Stimulated activated naive B cell treated with anti-CD40 and anti-IgM and Interleukin-4, amounts not matched to agents 10 μg/mL and 1 μg/mL and 100 μg/mL, for 72 hours (primary cell): ENCODE data around the gene STMND1.
A peak's percentile ranks its signal among the peaks of the same experiment; 100 is the strongest.
"Not testable (repeated sequence)": the region's sequence is repeated elsewhere in the genome, so short reads cannot be mapped to it uniquely, and the experiment has no call there.

Source experiments
- ATAC-seq, 2 donors: fragments of 150-1000 bp; cut with Tn5 transposase; replicated peaks; 2 replicates each; pipeline ENCODE4 v1.10.0; 2021; ENCODE audit warnings: moderate library complexity in 1 of 2
- DNase-seq: peaks from one replicate; pipeline ENCODE4 v3.0.0; 2021
- H3K27ac Mint-ChIP-seq: one replicate; pipeline ENCODE4 v1.8.0; 2022; ENCODE audit warnings: mild to moderate bottlenecking, mixed read lengths
- H3K27me3 Mint-ChIP-seq, 2 donors: one replicate each; pipeline ENCODE4 v1.8.0; 2022; ENCODE audit warnings: mixed read lengths in 2 of 2
- H3K36me3 Mint-ChIP-seq, 2 donors: one replicate each; pipeline ENCODE4 v1.8.0; 2022; ENCODE audit warnings: mixed read lengths in 2 of 2, mild to moderate bottlenecking in 1 of 2
- H3K4me1 Mint-ChIP-seq, 2 donors: one replicate each; pipeline ENCODE4 v1.8.0; 2022; ENCODE audit warnings: mixed read lengths in 2 of 2, mild to moderate bottlenecking in 1 of 2
- H3K4me3 Mint-ChIP-seq, 2 donors: one replicate each; pipeline ENCODE4 v1.8.0; 2022; ENCODE audit warnings: mild to moderate bottlenecking in 2 of 2, mixed read lengths in 2 of 2, moderate library complexity in 1 of 2
- H3K9me3 Mint-ChIP-seq, 2 donors: one replicate each; pipeline ENCODE4 v1.8.0; 2022; ENCODE audit warnings: mixed read lengths in 2 of 2, mild to moderate bottlenecking in 1 of 2

The STMND1 gene

GRCh38 chr6:17101422-17102257 lies at the start of gene STMND1:
Gene STMND1, plus strand, starts transcription at chr6:17102050. Its CDS starts 208 bp downstream, at chr6:17102258.
- no peaks in the 10 kb centered on the region for H3K36me3 Mint-ChIP-seq
- peaks cover 4 to 5% of the 10 kb centered on the region in 2 donors for H3K9me3 Mint-ChIP-seq
- H3K4me1 Mint-ChIP-seq, result peaks cover 7 to 15% of the 10 kb centered on the region in 2 donors
- DNase-seq (peak; percentile 10), ATAC-seq (peak; percentile 81 to 83)
- H3K27ac Mint-ChIP-seq, result peak within 1 kb of the TSS; percentile 37
- peaks cover 40 to 56% of the 10 kb centered on the region in 2 donors for H3K27me3 Mint-ChIP-seq
- H3K4me3 Mint-ChIP-seq, result peak within 1 kb of the TSS; percentile 45 to 62

GRCh38 chr6:17054647-17055046 lies 47.2 kb upstream of the STMND1 start:
- H3K27ac Mint-ChIP-seq, result no peak overlapping the region
- no peak overlapping the region for H3K4me3 Mint-ChIP-seq
- no peak for ATAC-seq
- H3K4me1 Mint-ChIP-seq, result no peaks in the 10 kb centered on the region
- H3K27me3 Mint-ChIP-seq, result peaks cover 0 to 5% of the 10 kb centered on the region in 2 donors
- no peaks in the 10 kb centered on the region for H3K36me3 Mint-ChIP-seq
- no peak for DNase-seq
- H3K9me3 Mint-ChIP-seq, result peaks cover 0 to 3% of the 10 kb centered on the region in 2 donors

GRCh38 chr6:17057322-17057721 lies 44.5 kb upstream of the STMND1 start:
- no peak overlapping the region for H3K27ac Mint-ChIP-seq

GRCh38 chr6:17058550-17058949 lies 43.3 kb upstream of the STMND1 start:
- DNase-seq (no peak), ATAC-seq (no peak)
- no peak overlapping the region for H3K4me3 Mint-ChIP-seq
- no peaks in the 10 kb centered on the region for H3K36me3 Mint-ChIP-seq
- H3K27me3 Mint-ChIP-seq, result peaks cover 0 to 9% of the 10 kb centered on the region in 2 donors
- H3K27ac Mint-ChIP-seq, result no peak overlapping the region
- H3K9me3 Mint-ChIP-seq, result peaks cover 0 to 3% of the 10 kb centered on the region in 2 donors
- H3K4me1 Mint-ChIP-seq, result no peaks in the 10 kb centered on the region

More at GRCh38 chr6:17057322-17057721, 44.5 kb upstream of the STMND1 start:
- no peak overlapping the region for H3K4me3 Mint-ChIP-seq
- DNase-seq, result no peak
- peaks cover 0 to 3% of the 10 kb centered on the region in 2 donors for H3K9me3 Mint-ChIP-seq
- no peaks in the 10 kb centered on the region for H3K4me1 Mint-ChIP-seq
- peaks cover 0 to 9% of the 10 kb centered on the region in 2 donors for H3K27me3 Mint-ChIP-seq
- ATAC-seq, result no peak
- no peaks in the 10 kb centered on the region for H3K36me3 Mint-ChIP-seq

- no peak overlapping the region for H3K27ac Mint-ChIP-seq
- ATAC-seq (no peak), DNase-seq (no peak)
- peaks cover 0 to 3% of the 10 kb centered on the region in 2 donors for H3K9me3 Mint-ChIP-seq
- H3K27me3 Mint-ChIP-seq, result peaks cover 0 to 9% of the 10 kb centered on the region in 2 donors
- no peaks in the 10 kb centered on the region for H3K4me1 Mint-ChIP-seq
- H3K4me3 Mint-ChIP-seq, result no peak overlapping the region
- no peaks in the 10 kb centered on the region for H3K36me3 Mint-ChIP-seq
Observed at GRCh38 chr6:17059022-17059421, 42.8 kb upstream of the STMND1 start.

- peaks cover 0 to 9% of the 10 kb centered on the region in 2 donors for H3K27me3 Mint-ChIP-seq
- H3K4me1 Mint-ChIP-seq, result no peaks in the 10 kb centered on the region
Observed at GRCh38 chr6:17059850-17060249, 42.0 kb upstream of the STMND1 start.

GRCh38 chr6:17061097-17061496 lies 40.8 kb upstream of the STMND1 start:
- DNase-seq (no peak), ATAC-seq (no peak)
- Mint-ChIP-seq H3K4me1 (no peaks in the 10 kb centered on the region), H3K27ac (no peak overlapping the region), H3K36me3 (no peaks in the 10 kb centered on the region), H3K27me3 (peaks cover 0 to 9% of the 10 kb centered on the region in 2 donors), H3K9me3 (peaks cover 0 to 3% of the 10 kb centered on the region in 2 donors), H3K4me3 (no peak overlapping the region)

More at GRCh38 chr6:17059850-17060249, 42.0 kb upstream of the STMND1 start:
- no peak for DNase-seq
- no peaks in the 10 kb centered on the region for H3K36me3 Mint-ChIP-seq
- peaks cover 0 to 3% of the 10 kb centered on the region in 2 donors for H3K9me3 Mint-ChIP-seq
- H3K4me3 Mint-ChIP-seq, result no peak overlapping the region
- no peak overlapping the region for H3K27ac Mint-ChIP-seq
- no peak for ATAC-seq

GRCh38 chr6:17062871-17063440 lies 38.9 kb upstream of the STMND1 start:
- H3K9me3 Mint-ChIP-seq, result no peaks in the 10 kb centered on the region
- H3K4me1 Mint-ChIP-seq, result no peaks in the 10 kb centered on the region
- no peak overlapping the region for H3K4me3 Mint-ChIP-seq
- H3K27me3 Mint-ChIP-seq, result peaks cover 0 to 4% of the 10 kb centered on the region in 2 donors
- H3K27ac Mint-ChIP-seq, result no peak overlapping the region
- no peak for ATAC-seq
- no peak for DNase-seq
- H3K36me3 Mint-ChIP-seq, result no peaks in the 10 kb centered on the region

GRCh38 chr6:17064975-17065374 lies 36.9 kb upstream of the STMND1 start:
- H3K27me3 Mint-ChIP-seq, result no peaks in the 10 kb centered on the region
- no peak overlapping the region for H3K4me3 Mint-ChIP-seq
- ATAC-seq (no peak), DNase-seq (no peak)
- peaks cover 8 to 11% of the 10 kb centered on the region in 2 donors for H3K9me3 Mint-ChIP-seq
- H3K27ac Mint-ChIP-seq, result no peak overlapping the region
- no peaks in the 10 kb centered on the region for H3K4me1 Mint-ChIP-seq
- peaks cover 0 to 5% of the 10 kb centered on the region in 2 donors for H3K36me3 Mint-ChIP-seq

GRCh38 chr6:17066610-17067009 lies 35.2 kb upstream of the STMND1 start:
- Mint-ChIP-seq H3K4me1 (no peaks in the 10 kb centered on the region), H3K36me3 (peaks cover 0 to 5% of the 10 kb centered on the region in 2 donors), H3K9me3 (peaks cover 19 to 25% of the 10 kb centered on the region in 2 donors), H3K27me3 (no peaks in the 10 kb centered on the region), H3K27ac (no peak overlapping the region), H3K4me3 (no peak overlapping the region)
- DNase-seq (no peak), ATAC-seq (peak; percentile 36 to 53)

- H3K4me1 Mint-ChIP-seq, DNase-seq, H3K27me3 Mint-ChIP-seq, ATAC-seq, H3K27ac Mint-ChIP-seq, H3K4me3 Mint-ChIP-seq, H3K36me3 Mint-ChIP-seq: not testable (repeated sequence)
- H3K9me3 Mint-ChIP-seq, result peaks cover 25 to 38% of the 10 kb centered on the region in 2 donors
Observed at GRCh38 chr6:17068972-17069371, 32.9 kb upstream of the STMND1 start.

GRCh38 chr6:17070400-17070799 lies 31.4 kb upstream of the STMND1 start:
- H3K27me3 Mint-ChIP-seq, result peaks cover 17 to 18% of the 10 kb centered on the region in 2 donors
- H3K9me3 Mint-ChIP-seq, result peaks cover 27 to 48% of the 10 kb centered on the region in 2 donors
- H3K4me3 Mint-ChIP-seq, DNase-seq, H3K4me1 Mint-ChIP-seq, H3K27ac Mint-ChIP-seq, H3K36me3 Mint-ChIP-seq, ATAC-seq: not testable (repeated sequence)

- H3K4me1 Mint-ChIP-seq, H3K27ac Mint-ChIP-seq, DNase-seq, H3K36me3 Mint-ChIP-seq, H3K4me3 Mint-ChIP-seq, ATAC-seq: not testable (repeated sequence)
- peaks cover 28 to 45% of the 10 kb centered on the region in 2 donors for H3K9me3 Mint-ChIP-seq
- H3K27me3 Mint-ChIP-seq, result peaks cover 22 to 23% of the 10 kb centered on the region in 2 donors
Observed at GRCh38 chr6:17073596-17073995, 28.3 kb upstream of the STMND1 start.

- ATAC-seq (no peak), DNase-seq (no peak)
- Mint-ChIP-seq H3K36me3 (no peaks in the 10 kb centered on the region), H3K9me3 (peaks cover 0 to 9% of the 10 kb centered on the region in 2 donors), H3K4me1 (no peaks in the 10 kb centered on the region), H3K27me3 (peaks cover 4% of the 10 kb centered on the region in 2 donors), H3K4me3 (no peak overlapping the region), H3K27ac (no peak overlapping the region)
Observed at GRCh38 chr6:17081273-17081672, 20.6 kb upstream of the STMND1 start.
